Head of caudate nucleus (tissue), 42 donors: ENCODE results near the gene KCNQ2.

Experiments used
- DNase-seq, 42 donors: peaks; one replicate each; pipeline versions ENCODE4 v3.0.0 to v3.0.0-alpha.2; 2020 to 2021; ENCODE audit warnings: mixed read lengths in 7 of 42
- intact Hi-C: fragments of 100-400 bp; cut with DNase I; formaldehyde crosslinking; loops from one replicate; pipeline ENCODE4 v1.15.0; 2022

The KCNQ2 gene

GRCh38 chr20:63370618-63371187 lies 101.8 kb downstream of the KCNQ2 start:
- no peak for DNase-seq
- intact Hi-C loops: no loop called here

DNA sequence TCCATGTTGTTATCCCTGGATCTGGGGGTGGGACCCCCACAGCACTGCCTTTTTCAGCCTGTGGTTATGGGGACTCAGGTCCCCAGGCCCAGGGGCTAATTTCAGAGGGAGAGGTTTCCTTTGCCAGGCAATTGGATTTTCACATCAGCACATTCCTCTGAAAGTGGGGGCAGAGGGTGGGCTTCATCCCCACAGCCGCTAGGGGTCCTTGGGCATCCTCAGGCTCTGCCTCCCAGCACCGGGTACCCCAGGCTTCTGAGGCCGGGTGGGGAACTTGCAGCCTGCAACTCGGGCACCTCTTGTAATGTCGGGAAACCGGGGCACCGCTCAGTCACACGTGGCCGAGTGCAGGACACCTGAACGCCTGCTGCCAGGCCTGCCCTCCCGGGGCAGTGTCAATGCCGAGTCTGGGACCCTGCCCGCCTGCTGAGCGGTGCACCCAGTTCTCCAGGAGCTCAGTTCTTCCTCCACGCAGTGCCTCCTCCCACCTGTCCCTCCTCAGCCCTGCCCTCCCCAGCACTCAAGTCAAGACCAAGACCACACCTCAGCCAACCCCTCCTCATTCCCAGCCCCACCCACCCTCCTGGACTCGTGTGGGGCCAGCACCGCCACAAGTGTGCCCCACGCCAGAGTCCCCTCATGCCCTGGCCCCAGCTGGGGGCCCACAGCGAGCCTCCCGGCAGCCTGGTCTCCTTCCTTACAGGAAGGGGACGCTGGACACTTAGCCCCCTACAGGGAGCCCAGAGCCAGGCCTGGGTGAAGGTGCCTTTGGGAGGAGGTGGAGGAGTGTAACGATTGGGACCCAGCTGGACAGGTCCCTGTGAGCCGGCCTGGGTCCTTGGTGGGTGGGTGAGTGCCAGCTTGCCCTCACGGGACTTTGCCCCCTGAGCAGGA lies 102.5 kb downstream of the KCNQ2 start:
- intact Hi-C loops: no loop called here
- DNase-seq: no peak

GRCh38 chr20:63369024-63369530 lies 103.4 kb downstream of the KCNQ2 start:
- DNase-seq: no peak
- intact Hi-C loops: no loop called here

DNA sequence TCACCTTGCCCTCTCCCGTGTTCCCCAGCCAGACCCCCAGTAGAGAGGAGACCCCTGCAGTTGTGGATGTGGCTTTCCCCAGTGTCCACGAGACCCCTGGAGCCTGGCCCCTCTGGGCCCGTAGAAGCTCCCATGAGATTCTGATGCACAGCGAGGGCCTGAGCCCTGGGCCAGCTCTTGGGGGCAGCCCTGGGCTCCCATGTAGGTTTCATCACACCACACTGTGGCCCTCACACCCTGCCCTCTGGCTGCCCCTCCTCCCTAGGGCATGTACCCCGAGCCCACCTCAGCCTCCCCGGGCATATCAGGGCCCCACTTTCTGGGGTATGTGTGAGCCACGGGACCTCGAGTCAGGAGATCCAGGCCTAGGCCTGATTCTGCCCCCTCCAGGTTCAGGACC lies 104.3 kb downstream of the KCNQ2 start:
- intact Hi-C loops: no loop called here
- no peak for DNase-seq

DNA sequence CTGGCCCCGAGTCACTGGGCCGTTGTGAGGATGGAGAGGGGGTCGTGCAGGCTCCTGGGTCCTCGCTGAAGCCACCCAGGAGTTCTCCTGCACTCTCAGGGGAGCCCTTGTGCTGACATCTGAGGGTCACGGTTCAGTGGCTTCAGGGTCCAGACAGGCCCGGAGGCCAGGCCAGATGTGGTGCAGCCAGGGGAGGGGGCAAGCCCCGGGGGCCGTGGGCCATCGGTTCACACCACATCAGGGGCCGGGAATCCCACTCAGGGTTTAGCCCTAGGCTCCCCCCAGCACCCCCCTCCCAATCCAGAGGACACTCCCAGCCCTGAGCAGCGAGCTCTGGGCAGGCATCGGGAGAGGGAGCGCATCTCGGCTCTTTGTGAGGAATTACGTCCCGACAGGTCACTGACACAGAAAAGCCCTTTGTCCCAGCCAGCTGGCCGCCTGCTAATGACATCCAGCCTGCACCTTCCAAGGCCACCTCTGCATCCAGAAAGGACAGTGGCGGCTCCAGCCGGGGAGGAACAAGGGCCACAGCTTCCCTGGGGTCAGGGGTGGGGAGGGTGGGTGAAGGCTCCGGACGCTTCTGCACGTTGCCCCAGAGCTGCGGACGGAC lies 104.9 kb downstream of the KCNQ2 start:
- DNase-seq: no peak
- intact Hi-C loops: no loop called here

DNA sequence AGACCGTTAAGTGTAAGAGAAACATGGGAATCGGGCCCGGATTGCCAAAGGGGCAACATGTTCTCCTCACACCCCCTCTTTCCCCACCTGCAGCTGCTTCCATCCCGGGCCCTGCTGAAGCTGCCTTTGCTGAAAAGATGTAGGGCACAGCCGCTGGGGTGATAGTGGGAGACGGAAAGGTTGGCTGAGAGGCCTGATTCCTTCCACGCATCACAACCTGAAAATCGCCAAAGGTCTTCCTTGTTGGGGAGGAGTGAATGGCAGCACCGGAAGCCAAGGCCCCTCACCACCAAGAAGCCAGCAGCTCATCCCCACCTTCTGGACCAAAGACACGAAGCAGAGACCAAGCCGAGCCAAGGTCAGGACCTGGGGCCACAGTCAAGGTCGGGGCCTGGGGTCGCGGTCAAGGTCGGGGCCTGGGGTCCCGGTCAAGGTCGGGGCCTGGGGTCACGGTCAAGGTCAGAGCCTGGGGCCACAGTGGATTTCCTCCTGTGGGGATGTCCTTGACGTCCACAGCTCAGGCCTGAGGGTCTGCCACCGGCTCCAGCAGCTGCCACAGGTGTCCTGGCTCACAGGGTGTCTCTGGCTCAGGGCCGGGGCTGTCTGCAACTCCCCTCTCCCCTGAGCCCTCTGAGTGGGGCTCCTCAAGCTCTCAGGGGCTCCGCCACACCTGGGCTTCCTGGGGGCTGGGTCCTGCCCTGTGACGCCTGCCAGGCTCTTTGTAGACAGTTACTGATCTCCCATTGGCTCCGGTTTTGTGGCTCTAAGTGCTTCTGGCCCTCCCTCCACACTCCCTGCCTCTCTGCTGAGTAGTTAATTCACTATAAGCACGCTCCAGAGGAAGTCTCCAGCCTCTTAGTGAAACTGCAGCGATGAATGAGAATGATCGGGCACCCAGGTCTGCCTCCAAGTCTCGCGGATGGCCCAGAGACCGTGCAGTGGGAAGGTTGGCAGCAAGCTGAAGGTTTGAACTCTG lies 105.8 kb downstream of the KCNQ2 start:
- no peak for DNase-seq
- intact Hi-C loops: no loop called here

DNA sequence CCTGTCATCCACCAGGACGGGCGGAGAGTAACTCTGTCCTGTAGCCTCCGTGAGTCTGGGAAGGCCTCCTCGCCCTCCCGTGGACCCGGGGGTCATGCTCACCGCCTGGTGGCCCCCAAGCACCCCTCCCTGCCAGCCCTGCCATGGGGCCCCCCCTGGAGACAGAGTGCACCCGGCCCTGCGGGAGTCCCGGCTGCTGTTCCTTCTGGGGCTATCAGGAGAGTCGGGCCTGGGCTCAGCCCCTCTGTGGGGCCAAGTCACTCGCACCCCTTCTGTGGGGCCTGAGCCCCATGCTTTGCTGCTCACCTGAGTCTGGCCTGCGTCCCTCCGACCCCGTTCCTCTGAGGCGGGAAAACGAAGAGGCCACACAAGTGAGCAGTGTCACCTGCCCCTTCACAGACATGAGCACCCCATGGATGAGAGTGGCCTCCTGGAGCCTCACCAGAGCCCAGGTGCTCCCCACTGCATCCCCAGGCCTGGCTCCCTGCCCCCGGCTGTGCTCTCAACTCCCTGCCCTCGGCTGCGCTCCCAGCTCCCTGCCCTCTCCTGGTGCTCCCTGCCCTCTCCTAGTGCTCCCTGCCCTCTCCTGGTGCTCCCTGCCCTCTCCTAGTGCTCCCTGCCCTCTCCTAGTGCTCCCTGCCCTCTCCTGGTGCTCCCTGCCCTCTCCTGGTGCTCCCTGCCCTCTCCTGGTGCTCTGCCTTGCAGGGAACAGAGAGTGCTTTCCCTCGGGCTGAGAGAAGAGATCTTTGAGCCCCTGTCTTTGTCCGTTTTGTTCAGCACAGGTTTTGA lies 106.7 kb downstream of the KCNQ2 start:
- no peak for DNase-seq
- intact Hi-C loops: no loop called here

DNA sequence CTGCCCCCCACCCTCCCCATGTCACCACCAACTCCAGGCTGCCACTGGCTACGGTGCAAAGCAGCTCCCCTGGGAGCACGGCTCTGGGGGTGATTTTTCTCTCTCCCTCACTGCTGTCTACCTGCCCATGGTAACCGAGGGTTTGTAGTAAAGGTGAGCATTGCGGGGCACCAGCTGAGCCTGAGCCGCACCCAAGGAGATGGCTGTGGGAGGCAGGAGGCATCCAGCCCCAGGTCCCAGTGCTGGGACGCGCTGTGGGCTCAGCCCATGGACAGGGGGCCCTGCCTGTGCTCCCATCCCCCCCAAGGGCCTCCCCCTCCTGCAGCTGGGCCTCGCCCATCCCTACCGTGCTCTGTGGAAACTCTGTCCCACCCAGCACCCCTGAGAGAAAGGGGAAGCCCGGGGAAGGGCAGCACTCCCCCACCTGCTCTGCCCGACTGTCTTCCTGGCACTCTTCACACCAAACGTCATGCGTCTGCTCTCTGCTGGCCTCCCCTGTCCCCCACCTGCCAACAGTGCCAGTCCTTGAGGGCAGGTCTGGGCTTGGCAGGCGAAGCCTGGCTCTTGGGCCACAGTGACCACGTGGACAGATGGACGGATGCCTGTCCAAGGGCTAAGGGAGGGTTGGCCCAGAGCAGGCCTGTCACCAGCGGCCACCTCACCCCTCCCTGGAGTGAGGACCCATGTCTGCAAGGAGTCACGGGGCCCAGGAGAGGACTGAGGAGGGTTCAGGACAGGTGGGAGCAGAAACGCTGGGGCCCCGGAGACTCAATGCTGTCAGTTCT lies 107.5 kb downstream of the KCNQ2 start:
- no peak for DNase-seq

GRCh38 chr20:63363981-63364561 lies 108.4 kb downstream of the KCNQ2 start:
- no peak for DNase-seq
- intact Hi-C loops: no loop called here

More for the DNA sequence above, 107.5 kb downstream of the KCNQ2 start:
- intact Hi-C loops: no loop called here

DNA sequence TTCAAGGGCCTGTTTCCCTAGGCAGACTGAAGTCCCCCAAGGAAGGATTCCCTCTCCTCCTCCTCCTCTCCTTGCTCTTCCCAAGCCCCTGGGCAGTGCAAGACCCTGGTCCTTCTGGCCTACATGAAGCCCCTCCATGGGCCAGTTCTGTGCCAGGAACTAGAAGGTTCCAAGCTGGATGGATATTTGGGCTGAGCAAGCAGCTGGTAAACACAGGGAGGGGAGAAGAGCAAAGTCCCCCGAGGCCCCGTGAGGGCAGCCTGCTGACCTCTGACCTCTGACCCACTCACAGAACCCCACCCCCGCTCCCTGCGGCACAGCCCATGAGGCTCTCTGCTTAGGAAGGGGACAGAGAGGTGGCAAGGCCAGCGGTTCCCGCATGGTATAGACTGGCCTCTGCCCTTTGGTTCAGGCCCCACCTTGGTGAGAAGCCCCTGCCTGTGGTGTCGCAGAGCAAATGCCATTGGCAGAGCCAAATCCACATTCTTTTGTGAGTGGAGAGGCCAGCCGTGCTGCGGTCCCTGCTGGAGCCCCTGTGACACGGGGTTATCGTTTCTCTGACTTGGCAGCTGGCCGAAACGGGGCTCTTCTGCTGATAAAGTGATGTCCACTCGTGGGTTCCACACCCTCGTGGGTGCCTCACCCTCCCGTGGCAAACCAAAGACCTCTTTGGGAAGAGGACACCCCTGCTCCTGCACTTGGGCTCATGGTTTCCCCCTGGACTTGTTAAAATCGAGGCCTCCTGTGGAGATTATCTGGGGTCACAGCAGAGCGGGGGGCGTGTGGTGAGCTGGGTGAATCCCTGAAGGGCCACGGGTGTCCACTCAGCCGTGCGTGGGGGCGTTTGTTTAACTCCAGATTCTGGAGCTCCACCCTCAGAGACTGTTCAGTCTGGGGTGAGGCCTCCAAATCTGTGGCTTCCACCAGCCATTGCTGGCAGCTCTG lies 109.2 kb downstream of the KCNQ2 start:
- DNase-seq: no peak
- intact Hi-C loops: no loop called here

DNA sequence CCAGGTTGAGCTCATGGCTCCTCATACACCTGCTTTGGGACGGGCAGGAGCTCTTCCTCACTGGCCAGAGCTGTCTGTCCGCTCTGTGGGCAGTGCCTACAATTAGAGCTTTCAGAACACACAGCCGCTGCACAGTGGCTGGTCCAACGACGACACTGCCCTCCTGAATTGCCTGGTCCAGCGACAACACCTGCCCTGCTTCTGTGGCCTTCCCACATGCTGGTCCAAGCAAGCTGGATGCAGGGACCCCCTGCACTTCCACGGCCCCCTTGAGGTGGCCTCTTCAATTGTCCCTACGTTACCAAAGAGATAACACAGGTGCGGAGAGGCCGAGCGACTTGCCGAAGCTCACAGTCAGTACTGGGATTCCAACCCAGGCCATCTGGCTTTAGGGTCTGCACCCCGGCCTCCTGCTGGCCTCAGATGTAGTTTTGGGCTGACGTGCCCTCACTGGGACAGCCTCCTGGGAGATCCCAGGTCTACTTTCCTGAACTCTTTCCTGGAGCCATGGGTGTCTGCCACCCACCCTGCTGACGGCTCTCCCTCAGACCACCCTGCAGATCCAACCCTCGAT lies 109.9 kb downstream of the KCNQ2 start:
- intact Hi-C loops: no loop called here
- DNase-seq: no peak

DNA sequence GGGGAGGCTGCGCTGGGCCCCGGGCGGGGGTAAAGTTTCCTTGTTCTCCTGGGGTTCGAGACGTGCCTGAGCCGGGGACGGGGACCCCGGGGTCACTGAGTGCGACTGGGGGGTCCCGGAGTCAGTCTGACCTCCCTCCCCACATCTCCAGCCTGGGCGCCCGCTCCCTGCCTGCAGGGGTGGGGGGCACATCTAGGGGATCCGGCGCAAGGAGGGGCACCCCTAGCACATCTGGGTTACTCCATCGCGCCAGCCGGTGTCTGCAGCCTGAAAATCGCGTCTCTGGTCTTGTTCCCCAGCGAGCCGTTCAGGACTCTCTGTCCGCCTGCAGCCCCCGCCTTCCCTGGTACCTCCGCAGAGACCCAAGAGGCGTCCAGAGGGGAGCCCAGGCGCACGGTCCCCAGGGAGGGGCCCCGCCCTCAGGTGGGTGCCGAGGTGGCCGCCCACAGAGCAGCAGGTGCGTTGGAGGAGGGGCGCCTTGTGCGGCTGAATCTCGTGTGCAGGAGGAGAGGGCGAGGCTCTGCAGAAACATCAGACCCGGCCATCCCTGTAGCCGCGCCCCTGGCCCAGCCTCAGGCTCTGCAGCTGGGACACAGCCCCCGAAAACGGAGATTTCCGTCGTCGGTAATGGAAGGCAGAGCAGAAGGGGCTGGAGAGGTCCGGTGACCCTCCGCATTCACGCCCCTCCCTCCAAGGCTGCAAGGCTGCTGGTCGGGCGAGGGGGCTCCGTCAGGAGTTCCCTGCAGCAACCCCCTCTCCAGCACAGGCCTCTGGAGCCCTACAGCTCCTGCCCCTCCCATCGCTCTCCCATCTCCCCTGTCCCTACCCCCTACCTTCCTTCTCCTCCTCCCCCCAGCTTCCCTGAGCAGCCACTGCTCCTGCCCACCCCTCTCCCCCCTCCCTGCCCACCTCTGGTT lies 110.7 kb downstream of the KCNQ2 start:
- intact Hi-C loops: no loop called here
- DNase-seq: peak in 2 of 42 donors; percentile 20 to 25

GRCh38 chr20:63360850-63361518 lies 111.5 kb downstream of the KCNQ2 start, which contains the start of gene CHRNA4:
Gene CHRNA4, minus strand, starts transcription at chr20:63361349. Its CDS starts 184 bp downstream, at chr20:63361165.
- DNase-seq: peak in 8 of 42 donors; percentile 19 to 52 (median 37)
- intact Hi-C loops: no loop called here
